NK-92 treated with Interleukin-12 subunit alpha and Interleukin-12 subunit beta, amount 100 ng/mL, for 24 hours (cell line): ENCODE measurements around the gene CFAP100.

Experiments used
- DNase-seq: peaks from one replicate; lab custom pipeline; 2025; lab: John Stamatoyannopoulos, UW

CFAP100 gene

DNA sequence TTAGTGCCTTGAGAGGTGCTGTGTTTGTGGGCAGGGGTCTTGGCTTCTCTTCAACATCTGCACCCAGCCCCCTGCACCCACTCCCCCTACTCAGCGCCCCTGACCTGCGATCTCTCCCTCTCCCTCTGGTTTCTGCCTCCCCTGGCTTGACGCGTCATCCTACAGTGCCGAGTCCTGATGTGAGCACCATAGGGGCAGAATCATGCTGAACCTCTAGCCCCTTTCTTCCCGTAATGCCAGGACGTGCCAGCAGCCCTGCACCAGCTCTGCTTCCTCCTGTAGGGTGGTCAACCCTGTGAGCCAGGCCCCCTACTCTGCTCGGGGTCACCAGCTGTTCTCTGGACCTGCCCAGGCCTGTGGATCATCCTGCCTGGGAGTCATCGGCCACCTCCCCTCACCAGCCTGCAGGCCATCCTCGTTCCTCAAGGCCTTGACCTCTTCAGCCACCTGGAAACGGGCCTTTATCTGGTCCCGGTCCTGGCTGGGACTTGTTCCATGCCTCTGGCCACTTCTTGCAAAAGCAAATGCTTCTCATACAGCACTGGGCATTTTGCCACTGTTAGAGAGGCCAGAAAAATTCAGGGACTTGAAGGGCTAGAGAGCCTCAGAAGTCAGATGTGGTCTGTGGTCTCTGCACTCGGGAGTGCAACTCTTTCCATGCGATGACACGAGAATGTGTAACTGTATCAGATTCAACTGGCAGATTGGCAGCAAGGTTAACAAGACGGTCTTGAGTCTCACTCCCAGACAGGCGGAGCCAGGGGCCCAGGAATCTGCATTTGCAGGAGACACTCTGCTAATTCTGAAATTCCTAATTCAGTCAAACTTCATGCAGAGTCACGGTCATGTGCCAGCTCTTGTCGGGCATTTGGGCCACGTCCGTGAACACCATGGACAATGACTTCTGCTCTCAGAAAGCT lies 20.8 kb upstream of the CFAP100 start:
- DNase-seq, result no peak

GRCh38 chr3:126375835-126376331 lies 18.8 kb upstream of the CFAP100 start:
- DNase-seq, result no peak

- no peak for DNase-seq
Measured at GRCh38 chr3:126376444-126376843, 18.3 kb upstream of the CFAP100 start.

GRCh38 chr3:126377211-126377610 lies 17.5 kb upstream of the CFAP100 start:
- DNase-seq, result no peak

- no peak for DNase-seq
Measured at GRCh38 chr3:126378341-126378751, 16.4 kb upstream of the CFAP100 start.

DNA sequence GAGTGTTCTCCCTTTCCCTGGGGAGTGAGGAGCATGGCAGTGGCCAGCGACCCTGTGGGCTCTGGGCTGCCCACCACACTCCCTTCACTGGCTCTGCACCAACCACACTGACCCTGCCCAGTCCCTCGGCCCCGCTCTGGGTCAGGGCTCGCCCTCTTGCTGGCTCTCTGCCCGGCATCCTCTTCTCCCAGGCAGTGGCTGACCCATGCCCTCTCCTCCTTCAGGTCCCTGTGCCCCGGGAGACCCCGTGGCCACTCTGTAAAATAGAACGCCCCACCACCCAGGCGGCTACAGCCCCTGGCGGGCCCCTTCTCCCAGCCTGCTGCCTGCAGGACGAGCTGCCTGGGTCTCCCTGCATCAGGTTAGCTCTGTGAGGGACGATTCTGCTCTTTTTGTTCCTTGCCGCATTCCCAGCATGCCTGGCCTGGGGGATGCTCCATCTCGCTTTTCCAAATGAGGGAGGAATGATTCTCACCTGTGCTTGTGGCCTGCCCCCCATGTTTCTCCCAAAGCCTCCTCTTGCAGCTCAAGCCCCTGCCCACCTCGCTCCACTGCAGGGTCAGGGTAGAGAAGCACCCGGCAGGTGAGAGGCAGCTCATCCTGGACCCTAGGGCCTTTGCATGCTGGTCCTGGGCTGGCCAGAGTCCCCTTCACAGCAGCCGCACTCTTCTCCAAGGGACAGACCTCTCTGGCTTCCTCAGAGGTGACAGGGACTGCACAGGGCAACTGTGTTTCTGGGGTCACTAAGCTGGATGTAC lies 14.5 kb upstream of the CFAP100 start:
- DNase-seq, result no peak

DNA sequence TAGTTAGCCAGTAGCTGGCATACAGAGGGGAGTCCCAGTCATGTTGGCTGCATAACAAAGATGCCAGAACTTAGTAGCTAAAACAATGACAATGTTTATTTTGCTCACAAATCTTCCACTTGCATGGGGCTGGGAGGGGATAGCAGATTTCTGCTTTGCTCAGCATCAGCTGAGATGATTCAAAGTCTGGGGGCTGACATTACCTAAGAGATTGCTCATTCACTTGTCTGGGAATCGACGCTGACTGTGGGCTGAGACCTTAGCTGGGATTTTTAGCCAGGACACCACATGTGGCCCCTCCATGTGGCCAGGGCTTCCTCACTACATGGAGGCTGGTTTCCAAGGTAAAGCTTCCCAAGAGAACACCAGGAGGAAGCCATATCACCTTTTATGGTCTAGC lies 12.7 kb upstream of the CFAP100 start:
- DNase-seq, result no peak

DNA sequence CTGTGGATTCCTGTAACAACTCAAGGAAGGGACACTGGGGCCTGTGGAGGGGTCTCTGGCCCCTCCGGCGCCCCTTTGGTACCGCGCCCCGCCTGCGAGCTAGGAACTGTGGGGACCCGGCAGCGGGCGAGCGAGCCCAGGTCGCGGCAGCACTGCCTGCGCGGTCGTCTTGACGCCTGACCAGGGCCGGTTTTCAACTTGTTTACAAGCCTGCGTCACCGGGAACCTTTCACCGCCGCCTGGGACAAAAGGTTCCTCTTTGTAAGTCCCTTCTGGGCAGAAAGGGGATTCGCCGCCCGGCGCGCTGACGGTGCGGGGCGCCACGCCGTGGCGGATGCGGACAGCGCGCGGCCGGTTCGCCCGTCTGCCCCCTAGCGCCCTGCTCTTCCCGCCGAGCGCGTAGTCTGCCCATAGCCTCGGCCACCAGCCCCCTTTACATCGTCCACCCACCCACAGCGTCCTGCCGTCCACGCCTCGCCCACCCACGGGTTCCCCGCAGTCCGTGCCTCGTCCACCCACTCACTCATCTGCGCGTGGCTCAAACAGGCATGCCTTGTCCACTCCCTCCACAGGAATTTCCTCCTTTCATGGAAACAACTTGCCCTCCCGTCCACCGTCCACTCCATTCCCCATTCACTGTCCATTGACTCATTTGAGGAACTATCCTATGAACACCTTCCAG lies 5.5 kb upstream of the CFAP100 start:
- DNase-seq, result no peak

- no peak for DNase-seq
Measured at GRCh38 chr3:126389794-126390146, 4.9 kb upstream of the CFAP100 start.

GRCh38 chr3:126390201-126390600 lies 4.5 kb upstream of the CFAP100 start:
- DNase-seq, result no peak

GRCh38 chr3:126390751-126391150 lies 4.0 kb upstream of the CFAP100 start:
- DNase-seq, result no peak

GRCh38 chr3:126391631-126392030 lies 3.1 kb upstream of the CFAP100 start:
- no peak for DNase-seq

- no peak for DNase-seq
Measured at GRCh38 chr3:126392246-126392645, 2.5 kb upstream of the CFAP100 start.

DNA sequence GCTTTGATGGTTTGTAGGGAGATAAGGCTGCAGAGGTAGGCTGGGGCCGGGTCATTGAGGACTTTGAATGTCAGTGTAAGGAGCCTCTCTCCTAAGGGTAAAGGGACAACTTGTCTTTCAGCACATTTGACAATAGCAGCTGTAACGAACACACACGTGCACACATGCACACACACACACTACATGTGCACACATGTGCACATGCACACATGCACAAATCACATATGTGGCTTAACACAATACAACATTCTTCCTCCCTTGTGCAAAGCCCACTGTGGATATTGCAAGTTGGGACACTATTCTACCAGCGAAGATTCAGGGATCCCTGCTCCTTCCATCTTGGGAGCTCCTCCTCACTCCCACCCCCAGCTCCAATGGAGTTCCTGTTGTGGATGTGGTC lies 1.1 kb upstream of the CFAP100 start:
- no peak for DNase-seq

DNA sequence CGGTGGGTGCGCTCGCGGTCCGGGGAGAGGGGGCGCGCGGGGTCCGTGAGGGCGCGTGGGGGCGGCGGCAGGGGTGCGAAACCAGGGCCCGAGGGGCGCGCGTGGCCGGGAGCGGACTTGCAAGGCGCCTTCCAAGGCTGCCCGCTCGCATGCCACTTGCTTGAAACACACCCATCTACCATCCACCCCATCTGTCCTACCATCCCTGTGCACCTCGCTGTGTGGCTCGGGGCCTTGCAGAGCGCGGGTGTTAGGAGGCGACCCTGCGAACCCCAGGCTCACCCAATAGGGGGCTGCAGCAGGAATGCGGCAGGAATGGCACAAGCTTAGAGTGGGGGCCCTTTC lies 240 bp downstream of the CFAP100 start:
- no peak for DNase-seq

- no peak for DNase-seq
Measured at GRCh38 chr3:126395846-126396513, 1.3 kb downstream of the CFAP100 start.

DNA sequence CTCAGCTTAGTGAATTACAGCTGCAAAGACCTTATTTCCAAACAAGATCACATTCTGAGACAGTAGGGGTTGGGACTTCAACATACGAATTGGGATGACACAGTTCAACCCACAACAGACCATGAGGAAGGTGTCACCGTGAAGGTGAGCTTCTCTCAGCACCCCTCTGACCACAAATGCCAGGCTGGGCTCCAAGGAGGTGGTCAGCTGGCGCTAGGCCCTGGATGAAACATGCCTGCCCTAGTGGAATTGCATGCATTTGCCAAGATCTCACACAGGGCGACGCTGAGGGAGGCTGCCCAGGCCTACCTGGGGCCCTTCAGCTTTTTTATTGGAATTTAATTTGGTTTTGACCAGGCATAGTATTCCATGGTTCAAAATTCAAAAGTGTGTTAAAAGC lies 1.8 kb downstream of the CFAP100 start:
- no peak for DNase-seq

DNA sequence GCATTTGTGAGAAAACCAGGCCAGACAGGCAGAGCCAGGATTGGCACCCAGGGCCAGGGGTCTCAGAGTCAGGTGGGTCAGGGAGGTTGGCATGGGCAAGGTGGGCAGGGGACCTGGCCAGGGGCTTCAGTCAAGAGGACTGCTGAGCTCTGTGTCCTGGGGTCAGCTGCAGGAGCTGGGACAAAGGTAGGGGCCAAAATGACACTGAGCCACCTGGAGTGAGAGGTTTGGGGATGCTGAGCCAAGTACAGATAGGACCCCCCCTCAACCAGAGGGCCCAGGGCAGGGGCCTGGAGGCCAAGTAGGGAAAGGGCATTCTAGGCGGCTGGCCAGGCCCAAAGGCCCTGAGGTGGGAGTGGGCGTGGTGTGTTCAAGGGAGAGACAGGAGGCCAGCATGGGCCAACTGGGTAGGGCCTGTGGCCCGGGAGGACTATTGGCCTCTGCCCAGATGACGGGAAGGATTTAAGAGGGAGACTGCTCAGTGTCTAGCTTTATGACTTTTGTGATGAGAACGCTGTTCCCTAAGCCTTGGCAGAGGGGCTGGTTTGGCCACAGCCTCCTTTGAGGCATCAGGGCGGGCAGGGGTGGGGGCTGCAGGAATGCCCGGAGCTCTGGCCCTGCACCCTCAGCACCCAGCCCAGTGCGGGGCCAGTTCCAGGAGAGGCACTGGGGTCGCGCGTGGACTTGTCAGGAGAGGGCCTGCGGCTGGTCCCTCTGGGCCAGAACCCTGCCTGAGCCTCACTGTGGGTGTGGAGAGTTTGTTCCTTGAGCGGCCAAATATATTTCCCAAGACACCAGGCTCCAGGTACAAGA lies 3.1 kb downstream of the CFAP100 start:
- no peak for DNase-seq

DNA sequence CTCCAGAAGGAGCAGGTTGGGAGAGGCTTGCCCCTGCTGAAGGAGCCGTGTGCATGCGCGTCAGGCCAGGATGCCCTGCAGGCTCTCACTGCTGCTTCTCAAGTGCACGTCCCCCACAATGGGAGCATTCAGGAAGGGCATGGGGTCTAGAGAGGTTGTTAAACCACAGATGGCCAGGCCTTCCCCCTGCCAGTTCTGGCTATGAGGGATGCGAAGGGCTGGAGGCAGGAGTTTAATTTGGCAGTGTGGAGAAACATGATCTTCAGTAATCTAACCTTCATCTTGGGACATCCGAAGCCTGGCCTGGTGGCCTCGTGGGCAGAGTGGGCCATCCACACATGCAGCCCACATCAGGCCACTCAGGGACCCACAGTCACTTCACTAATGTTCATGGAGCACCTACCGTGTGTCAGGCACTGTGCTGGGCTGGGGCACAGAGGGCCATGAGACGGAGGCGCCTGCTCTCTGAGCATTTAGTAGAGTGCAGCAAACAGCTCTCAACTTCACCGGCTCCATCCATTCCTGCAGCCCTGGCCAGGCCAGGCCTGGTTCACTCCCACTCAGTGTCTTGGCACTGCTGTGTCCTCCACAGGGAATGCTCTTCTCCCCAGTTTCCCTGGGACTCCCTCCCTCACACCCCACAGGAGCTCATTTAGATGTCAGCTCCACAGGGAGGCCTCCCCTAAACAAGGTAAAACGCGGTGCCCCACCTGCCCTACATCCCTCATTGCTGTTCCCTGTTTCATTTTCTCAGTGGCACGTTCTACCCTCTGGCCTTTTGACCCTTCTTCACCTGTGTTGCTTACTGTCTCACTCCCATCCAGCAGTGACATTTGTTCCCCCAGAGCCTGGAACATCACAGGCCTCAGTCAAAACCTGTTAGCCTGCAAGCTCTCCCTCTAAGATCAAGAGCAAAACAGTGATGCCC lies 4.0 kb downstream of the CFAP100 start:
- DNase-seq, result no peak

GRCh38 chr3:126399351-126399735 lies 4.6 kb downstream of the CFAP100 start:
- DNase-seq, result no peak
